Tibial artery (tissue), 4 donors: ENCODE results near the gene PELO.
"Not testable (repeated sequence)": the region's sequence is repeated elsewhere in the genome, so short reads cannot be mapped to it uniquely, and the experiment has no call there.

ENCODE experiments used
- DNase-seq, 2 donors: peaks; one replicate each; pipeline ENCODE4 v3.0.0-alpha.2; 2019
- H3K27ac ChIP-seq, 2 donors: fragments of 200-600 bp; sonication (generic) in 1 of 2; 1 replicate in 1 of 2; 2 replicates in 1 of 2; pipeline ENCODE4 v1.5.1; 2018 to 2019; ENCODE audit warnings: mild to moderate bottlenecking in 1 of 2
- H3K27me3 ChIP-seq, 2 donors: fragments of 200-600 bp; sonication (generic) in 1 of 2; one replicate each; pipeline versions ENCODE4 v1.5.1 to v1.6.0; 2016 to 2019
- H3K36me3 ChIP-seq, 3 donors: fragments of 200-600 bp; sonication (generic) in 2 of 3; one replicate each; pipeline ENCODE4 v1.5.1; 2016 to 2019; ENCODE audit warnings: mild to moderate bottlenecking in 2 of 3
- H3K4me1 ChIP-seq, 4 donors: fragments of 200-600 bp; sonication (generic) in 2 of 4; 1 replicate in 3 of 4; 2 replicates in 1 of 4; pipeline ENCODE4 v1.5.1; 2016 to 2019
- H3K4me3 ChIP-seq, 2 donors: fragments of 200-600 bp; sonication (generic) in 1 of 2; 1 replicate in 1 of 2; 2 replicates in 1 of 2; pipeline ENCODE4 v1.5.1; 2018 to 2019; ENCODE audit warnings: mild to moderate bottlenecking in 2 of 2
- H3K9me3 ChIP-seq, 3 donors: fragments of 200-600 bp; sonication (generic) in 1 of 3; one replicate each; pipeline ENCODE4 v1.5.1; 2016 to 2019
- CTCF ChIP-seq, 2 experiments: fragments of 200-600 bp in 1 of 2; fragments of 450-650 bp in 1 of 2; IDR thresholded peaks; one replicate each; pipeline ENCODE4 v1.5.1; 2017 to 2019; ENCODE audit warnings: antibody characterized with exemption in 2 of 2, mild to moderate bottlenecking in 1 of 2, moderate library complexity in 1 of 2
- intact Hi-C: fragments of 100-400 bp; cut with DNase I; formaldehyde crosslinking; loops from one replicate; pipeline ENCODE4 v1.15.0; 2023; ENCODE audit warnings: low total_unique reads

PELO gene

GRCh38 chr5:52810426-52810825 is 22.7 kb downstream of the PELO start:
- Histone ChIP-seq H3K27me3 (no peaks in the 10 kb centered on the region), H3K4me3 (no peak overlapping the region), H3K36me3 (no peaks in the 10 kb centered on the region), H3K27ac (peak overlapping the region; percentile 74 to 95), H3K9me3 (no peaks in the 10 kb centered on the region), H3K4me1 (peaks cover 10 to 100% (median 63%) of the 10 kb centered on the region in 4 donors)
- intact Hi-C loops: no loop called here
- TF ChIP-seq CTCF (IDR thresholded peaks at IDR 0.05): no peak
- DNase-seq: no peak

DNA sequence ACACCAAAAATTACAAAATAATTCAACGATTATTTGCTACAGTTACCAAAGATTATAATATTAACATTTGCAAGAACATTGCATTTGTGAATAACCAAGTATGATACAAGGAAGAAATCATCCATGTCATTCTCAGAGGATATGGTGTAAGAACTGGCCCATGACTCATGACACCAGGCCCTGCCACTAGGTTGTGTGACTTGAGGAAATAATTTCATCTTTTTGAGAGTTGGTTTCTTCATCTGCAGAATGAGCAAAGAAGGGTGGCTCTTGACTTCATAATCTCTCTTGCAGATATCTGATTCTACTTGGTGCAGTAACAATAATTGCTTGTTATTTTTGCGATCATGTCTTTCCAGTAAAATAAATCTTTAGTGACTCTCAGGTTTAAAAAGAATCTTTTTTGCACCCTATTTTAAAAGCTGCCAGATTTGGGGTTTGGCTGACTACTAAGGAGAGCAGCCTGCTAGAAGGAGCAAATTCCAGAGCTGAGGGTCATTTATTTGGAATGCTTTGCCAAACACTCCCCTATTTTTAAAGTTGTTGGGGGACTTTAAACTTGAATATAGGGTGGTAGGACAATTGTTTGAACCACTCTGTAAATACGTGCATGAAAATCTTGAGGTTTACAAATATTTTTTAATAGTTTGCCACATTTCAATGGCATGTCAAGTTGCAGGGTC is 23.5 kb downstream of the PELO start:
- TF ChIP-seq CTCF (IDR thresholded peaks at IDR 0.05): no peak
- H3K4me1 ChIP-seq: peaks cover 10 to 100% (median 65%) of the 10 kb centered on the region in 4 donors
- peak overlapping the region; percentile 74 to 95 for H3K27ac ChIP-seq
- H3K27me3 ChIP-seq: no peaks in the 10 kb centered on the region
- intact Hi-C loops: no loop called here
- H3K36me3 ChIP-seq: no peaks in the 10 kb centered on the region
- no peak overlapping the region for H3K4me3 ChIP-seq
- H3K9me3 ChIP-seq: no peaks in the 10 kb centered on the region
- peak; percentile 58 to 73 for DNase-seq

- Histone ChIP-seq H3K4me3 (no peak overlapping the region), H3K9me3 (no peaks in the 10 kb centered on the region), H3K27ac (peak overlapping the region; percentile 70 to 95), H3K4me1 (peaks cover 12 to 94% (median 53%) of the 10 kb centered on the region in 4 donors), H3K27me3 (no peaks in the 10 kb centered on the region), H3K36me3 (no peaks in the 10 kb centered on the region)
- TF ChIP-seq CTCF (IDR thresholded peaks at IDR 0.05): no peak
- no peak for DNase-seq
- intact Hi-C loops: no loop called here
Observed at GRCh38 chr5:52814352-52815148, 26.8 kb downstream of the PELO start.

DNA sequence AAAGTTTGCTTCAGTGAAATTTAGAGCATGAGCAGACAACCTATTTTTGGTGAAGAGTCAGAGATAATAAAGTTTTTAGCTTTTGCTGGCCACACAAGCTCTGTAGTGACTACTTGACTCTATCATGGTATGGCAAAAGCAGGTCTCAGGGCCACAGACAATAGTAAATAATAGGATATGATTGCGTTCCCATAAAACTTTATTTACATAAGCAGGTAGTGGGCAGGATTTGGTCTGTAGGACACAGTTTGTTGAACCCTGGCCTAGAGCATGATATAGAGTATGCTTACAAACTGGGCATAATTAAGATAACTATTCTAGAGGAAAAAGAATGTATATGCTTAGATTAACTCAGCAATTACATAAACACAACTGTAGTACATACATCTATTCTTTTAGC is 30.1 kb downstream of the PELO start:
- Histone ChIP-seq H3K4me1 (peaks cover 6 to 84% (median 42%) of the 10 kb centered on the region in 4 donors), H3K9me3 (no peaks in the 10 kb centered on the region), H3K36me3 (no peaks in the 10 kb centered on the region), H3K27me3 (no peaks in the 10 kb centered on the region), H3K27ac (peak overlapping the region; percentile 35 to 95), H3K4me3 (no peak overlapping the region)
- DNase-seq: no peak
- no peak for TF ChIP-seq CTCF (IDR thresholded peaks at IDR 0.05)
- intact Hi-C loops: no loop called here

DNA sequence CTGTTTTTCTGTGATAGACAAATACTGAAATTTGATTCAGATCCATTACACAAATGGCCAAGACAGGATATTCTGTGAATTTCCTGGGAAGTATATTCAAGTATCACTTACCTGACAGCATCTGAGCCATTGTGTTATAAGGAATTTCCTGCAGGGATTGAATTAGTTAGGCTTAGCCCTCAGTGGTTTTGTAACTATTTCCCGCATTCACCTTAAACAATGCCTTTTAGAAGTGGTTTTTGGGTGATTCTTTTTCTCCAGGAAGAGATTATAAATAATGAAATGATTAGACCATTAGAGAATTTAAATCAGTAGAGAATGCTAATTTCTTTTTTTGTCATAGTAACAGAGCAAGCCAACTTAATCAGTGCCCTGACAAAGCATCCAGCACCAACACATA is 30.6 kb downstream of the PELO start:
- no peaks in the 10 kb centered on the region for H3K27me3 ChIP-seq
- intact Hi-C loops: no loop called here
- H3K36me3 ChIP-seq: no peaks in the 10 kb centered on the region
- peaks cover 6 to 84% (median 43%) of the 10 kb centered on the region in 4 donors for H3K4me1 ChIP-seq
- DNase-seq: no peak
- H3K27ac ChIP-seq: peak overlapping the region; percentile 35 to 95
- no peak for TF ChIP-seq CTCF (IDR thresholded peaks at IDR 0.05)
- H3K4me3 ChIP-seq: no peak overlapping the region
- H3K9me3 ChIP-seq: no peaks in the 10 kb centered on the region

DNA sequence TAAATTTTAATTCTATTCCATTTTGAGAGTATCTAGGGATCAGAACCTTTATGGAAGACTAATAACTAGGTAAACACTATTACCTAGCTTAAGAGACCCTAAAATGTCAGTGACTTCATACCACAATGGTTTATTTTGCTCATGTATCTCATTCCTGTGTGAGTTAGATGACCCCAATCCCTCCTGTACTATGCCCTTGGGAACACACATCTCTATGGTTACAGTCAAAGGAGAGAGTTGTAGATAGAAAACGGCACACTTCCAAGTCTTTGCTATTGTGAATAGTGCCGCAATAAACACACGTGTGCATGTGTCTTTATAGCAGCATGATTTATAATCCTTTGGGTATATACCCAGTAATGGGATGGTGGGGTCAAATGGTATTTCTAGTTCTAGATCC is 31.1 kb downstream of the PELO start:
- intact Hi-C loops, H3K9me3 ChIP-seq, H3K36me3 ChIP-seq, H3K27me3 ChIP-seq, H3K4me3 ChIP-seq, DNase-seq: not testable (repeated sequence)
- peaks cover 6 to 84% (median 39%) of the 10 kb centered on the region in 4 donors for H3K4me1 ChIP-seq
- peak overlapping the region; percentile 35 to 95 for H3K27ac ChIP-seq
